SK-N-MC (cell line): ENCODE measurements around the gene SSR4.

ENCODE experiments used
- DNase-seq: peaks from one replicate; pipeline ENCODE4 v3.0.0-alpha.2; 2011; ENCODE audit warnings: low read depth, low spot score
- H3K27ac ChIP-seq: fragments of 200-600 bp; sonication (generic); 2 replicates; pipeline ENCODE4 v1.5.1; 2016; ENCODE audit warnings: mixed run types
- H3K36me3 ChIP-seq: fragments of 200-600 bp; sonication (generic); 2 replicates; pipeline ENCODE4 v1.6.1; 2017; ENCODE audit warnings: antibody characterized with exemption, low read length, mixed read lengths; ENCODE audit not compliant: insufficient read depth
- H3K4me3 ChIP-seq: fragments of 200-600 bp; sonication (generic); 2 replicates; pipeline ENCODE4 v1.5.1; 2016
- H3K9ac ChIP-seq: fragments of 200-600 bp; sonication (generic); 2 replicates; pipeline ENCODE4 v1.8.0; 2017; ENCODE audit warnings: mixed run types, mixed read lengths; ENCODE audit not compliant: insufficient read length
- H3K9me3 ChIP-seq: fragments of 200-600 bp; sonication (generic); 2 replicates; pipeline ENCODE4 v1.6.1; 2017; ENCODE audit warnings: low read depth, mild to moderate bottlenecking, antibody characterized with exemption, low read length, moderate library complexity, mixed read lengths
- EZH2 ChIP-seq: fragments of 200-600 bp; sonication (generic); IDR thresholded peaks from one replicate; pipeline ENCODE4 v1.6.1; 2017; ENCODE audit warnings: antibody characterized with exemption
- FOXP2 ChIP-seq: optimal IDR thresholded peaks from 2 replicates; pipeline ENCODE3; 2011; ENCODE audit warnings: mild to moderate bottlenecking, moderate library complexity; ENCODE audit not compliant: insufficient read depth; ENCODE audit errors: extremely low read length, control extremely low read depth
- POLR2AphosphoS5 ChIP-seq: IDR thresholded peaks from 2 replicates; pipeline ENCODE4 v1.6.1; 2012; ENCODE audit warnings: mild to moderate bottlenecking, low read depth, low read length, borderline replicate concordance

Gene SSR4

GRCh38 chrX:153768311-153769157, 25.9 kb upstream of the SSR4 start:
- Histone ChIP-seq H3K4me3 (no peak overlapping the region), H3K36me3 (no peaks in the 10 kb centered on the region), H3K9me3 (no peaks in the 10 kb centered on the region), H3K9ac (no peak overlapping the region), H3K27ac (no peak overlapping the region)
- no peak for DNase-seq
- no peak for TF ChIP-seq EZH2
- TF ChIP-seq FOXP2 = no peak
- no peak for TF ChIP-seq POLR2AphosphoS5

- H3K27ac ChIP-seq = no peak overlapping the region
- TF ChIP-seq FOXP2 (no peak), EZH2 (no peak), POLR2AphosphoS5 (no peak)
- H3K9me3 ChIP-seq = no peaks in the 10 kb centered on the region
- H3K36me3 ChIP-seq = no peaks in the 10 kb centered on the region
- H3K4me3 ChIP-seq = no peak overlapping the region
- H3K9ac ChIP-seq = no peak overlapping the region
- DNase-seq = no peak
Measured at GRCh38 chrX:153769158-153769864, 25.2 kb upstream of the SSR4 start.

GRCh38 chrX:153769865-153770600, 24.4 kb upstream of the SSR4 start:
- no peaks in the 10 kb centered on the region for H3K9me3 ChIP-seq
- no peak overlapping the region for H3K27ac ChIP-seq
- H3K4me3 ChIP-seq = no peak overlapping the region
- TF ChIP-seq EZH2 (no peak), FOXP2 (no peak), POLR2AphosphoS5 (no peak)
- H3K9ac ChIP-seq = no peak overlapping the region
- H3K36me3 ChIP-seq = no peaks in the 10 kb centered on the region
- no peak for DNase-seq

GRCh38 chrX:153770601-153771414, 23.7 kb upstream of the SSR4 start:
- TF ChIP-seq EZH2 (no peak), POLR2AphosphoS5 (no peak), FOXP2 (no peak)
- H3K27ac ChIP-seq = no peak overlapping the region
- H3K36me3 ChIP-seq = no peaks in the 10 kb centered on the region
- H3K4me3 ChIP-seq = no peak overlapping the region
- no peak for DNase-seq
- H3K9ac ChIP-seq = no peak overlapping the region
- H3K9me3 ChIP-seq = no peaks in the 10 kb centered on the region

- Histone ChIP-seq H3K9ac (no peak overlapping the region), H3K36me3 (no peaks in the 10 kb centered on the region), H3K27ac (no peak overlapping the region), H3K9me3 (no peaks in the 10 kb centered on the region), H3K4me3 (no peak overlapping the region)
- no peak for TF ChIP-seq FOXP2
- TF ChIP-seq EZH2 = no peak
- TF ChIP-seq POLR2AphosphoS5 = no peak
- no peak for DNase-seq
Measured at GRCh38 chrX:153771415-153772315, 22.8 kb upstream of the SSR4 start.

- Histone ChIP-seq H3K27ac (no peak overlapping the region), H3K36me3 (no peaks in the 10 kb centered on the region), H3K9ac (no peak overlapping the region), H3K4me3 (no peak overlapping the region), H3K9me3 (no peaks in the 10 kb centered on the region)
- TF ChIP-seq EZH2 (no peak), POLR2AphosphoS5 (no peak), FOXP2 (no peak)
- no peak for DNase-seq
Measured at GRCh38 chrX:153772316-153773217, 21.9 kb upstream of the SSR4 start.

- no peak for TF ChIP-seq FOXP2
- TF ChIP-seq POLR2AphosphoS5 = no peak
- TF ChIP-seq EZH2 = no peak
- H3K4me3 ChIP-seq = no peak overlapping the region
- no peaks in the 10 kb centered on the region for H3K9me3 ChIP-seq
Measured at GRCh38 chrX:153773218-153773611, 21.3 kb upstream of the SSR4 start.

More at GRCh38 chrX:153773218-153773611, 21.3 kb upstream of the SSR4 start:
- Histone ChIP-seq H3K36me3 (no peaks in the 10 kb centered on the region), H3K9ac (no peak overlapping the region), H3K27ac (no peak overlapping the region)
- no peak for DNase-seq
